ENCODE results near the gene FARS2. TPM values are rescaled to one million over a fixed set of nuclear protein-coding genes. Genes with fewer than 3 reads are reported as not detected.

FARS2 gene
- total and polyA plus RNA-seq, 9 of the 15 experiments (the other 6 are each of a cell fraction or from before 2014, with no cell fraction given), result 16.5 to 62.2 (median 27.0) TPM

- TF ChIP-seq MGA (IDR thresholded peaks at IDR 0.05), result peak; percentile 89
- TF ChIP-seq SIN3B (IDR thresholded peaks at IDR 0.05; ENCODE audit: low read depth), result no peak
- 0 out of 2 replicates have a peak, but pooled peaks have one; percentile 28 for TF ChIP-seq CXXC5 (CRISPR knock-in tag; IDR thresholded peaks at IDR 0.05)
- TF ChIP-seq JUN (IDR thresholded peaks at IDR 0.05; ENCODE audit: borderline replicate concordance, low read depth, low read length), result peak; percentile 48; the same call in 1 of the 2 replicates
- no peak for TF ChIP-seq JUN (CRISPR knock-in tag; IDR thresholded peaks at IDR 0.05; ENCODE audit: borderline replicate concordance)
- no peak for TF ChIP-seq NFRKB (IDR thresholded peaks at IDR 0.05; ENCODE audit: low read depth)
- TF ChIP-seq ZNF778 (CRISPR knock-in tag; IDR thresholded peaks at IDR 0.05), result no peak
- TF ChIP-seq, protein P1, sequence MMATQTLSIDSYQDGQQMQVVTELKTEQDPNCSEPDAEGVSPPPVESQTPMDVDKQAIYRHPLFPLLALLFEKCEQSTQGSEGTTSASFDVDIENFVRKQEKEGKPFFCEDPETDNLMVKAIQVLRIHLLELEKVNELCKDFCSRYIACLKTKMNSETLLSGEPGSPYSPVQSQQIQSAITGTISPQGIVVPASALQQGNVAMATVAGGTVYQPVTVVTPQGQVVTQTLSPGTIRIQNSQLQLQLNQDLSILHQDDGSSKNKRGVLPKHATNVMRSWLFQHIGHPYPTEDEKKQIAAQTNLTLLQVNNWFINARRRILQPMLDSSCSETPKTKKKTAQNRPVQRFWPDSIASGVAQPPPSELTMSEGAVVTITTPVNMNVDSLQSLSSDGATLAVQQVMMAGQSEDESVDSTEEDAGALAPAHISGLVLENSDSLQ (IDR thresholded peaks at IDR 0.05), result peak; percentile 79
- TF ChIP-seq SIX5 (IDR thresholded peaks at IDR 0.05; ENCODE audit: borderline replicate concordance in 1 of 2, insufficient read depth in 1 of 2, low read depth in 1 of 2, low read length in 2 of 2), result no peak
- TF ChIP-seq, protein P2, sequence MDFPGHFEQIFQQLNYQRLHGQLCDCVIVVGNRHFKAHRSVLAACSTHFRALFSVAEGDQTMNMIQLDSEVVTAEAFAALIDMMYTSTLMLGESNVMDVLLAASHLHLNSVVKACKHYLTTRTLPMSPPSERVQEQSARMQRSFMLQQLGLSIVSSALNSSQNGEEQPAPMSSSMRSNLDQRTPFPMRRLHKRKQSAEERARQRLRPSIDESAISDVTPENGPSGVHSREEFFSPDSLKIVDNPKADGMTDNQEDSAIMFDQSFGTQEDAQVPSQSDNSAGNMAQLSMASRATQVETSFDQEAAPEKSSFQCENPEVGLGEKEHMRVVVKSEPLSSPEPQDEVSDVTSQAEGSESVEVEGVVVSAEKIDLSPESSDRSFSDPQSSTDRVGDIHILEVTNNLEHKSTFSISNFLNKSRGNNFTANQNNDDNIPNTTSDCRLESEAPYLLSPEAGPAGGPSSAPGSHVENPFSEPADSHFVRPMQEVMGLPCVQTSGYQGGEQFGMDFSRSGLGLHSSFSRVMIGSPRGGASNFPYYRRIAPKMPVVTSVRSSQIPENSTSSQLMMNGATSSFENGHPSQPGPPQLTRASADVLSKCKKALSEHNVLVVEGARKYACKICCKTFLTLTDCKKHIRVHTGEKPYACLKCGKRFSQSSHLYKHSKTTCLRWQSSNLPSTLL (IDR thresholded peaks at IDR 0.05), result no peak
- TF ChIP-seq CREM (IDR thresholded peaks at IDR 0.05; ENCODE audit: low read depth), result peak; percentile 69; the same call in 1 of the 2 replicates
- TF ChIP-seq ZBTB1 (CRISPR knock-in tag; IDR thresholded peaks at IDR 0.05; ENCODE audit: borderline replicate concordance, low read depth), result no peak
Measured at GRCh38 chr6:5302220-5302946, 41.1 kb downstream of the FARS2 start (continued).
